Measurements from ENCODE around the gene KRTAP10-6.
"Not testable (repeated sequence)": the region's sequence is repeated elsewhere in the genome, so short reads cannot be mapped to it uniquely, and the experiment has no call there.

Gene KRTAP10-6

GRCh38 chr21:44592446-44593311 lies at the start of gene KRTAP10-6:
Gene KRTAP10-6, minus strand, starts transcription at chr21:44592505. Its CDS starts 21 bp downstream, at chr21:44592484.
- TF ChIP-seq, protein P1, sequence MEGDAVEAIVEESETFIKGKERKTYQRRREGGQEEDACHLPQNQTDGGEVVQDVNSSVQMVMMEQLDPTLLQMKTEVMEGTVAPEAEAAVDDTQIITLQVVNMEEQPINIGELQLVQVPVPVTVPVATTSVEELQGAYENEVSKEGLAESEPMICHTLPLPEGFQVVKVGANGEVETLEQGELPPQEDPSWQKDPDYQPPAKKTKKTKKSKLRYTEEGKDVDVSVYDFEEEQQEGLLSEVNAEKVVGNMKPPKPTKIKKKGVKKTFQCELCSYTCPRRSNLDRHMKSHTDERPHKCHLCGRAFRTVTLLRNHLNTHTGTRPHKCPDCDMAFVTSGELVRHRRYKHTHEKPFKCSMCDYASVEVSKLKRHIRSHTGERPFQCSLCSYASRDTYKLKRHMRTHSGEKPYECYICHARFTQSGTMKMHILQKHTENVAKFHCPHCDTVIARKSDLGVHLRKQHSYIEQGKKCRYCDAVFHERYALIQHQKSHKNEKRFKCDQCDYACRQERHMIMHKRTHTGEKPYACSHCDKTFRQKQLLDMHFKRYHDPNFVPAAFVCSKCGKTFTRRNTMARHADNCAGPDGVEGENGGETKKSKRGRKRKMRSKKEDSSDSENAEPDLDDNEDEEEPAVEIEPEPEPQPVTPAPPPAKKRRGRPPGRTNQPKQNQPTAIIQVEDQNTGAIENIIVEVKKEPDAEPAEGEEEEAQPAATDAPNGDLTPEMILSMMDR (conservative IDR thresholded peaks at IDR 0.05; ENCODE audit: low read length), result no peak
- no peak for TF ChIP-seq EZH2phosphoT487 (IDR thresholded peaks at IDR 0.05; ENCODE audit: borderline replicate concordance)
- H3K36me3 ChIP-seq (ENCODE audit: insufficient read depth, low read length), result no peaks in the 10 kb centered on the region
- no peaks in the 10 kb centered on the region for H3F3A ChIP-seq (ENCODE audit: low read depth)
- no peaks in the 10 kb centered on the region for H3K79me2 ChIP-seq (ENCODE audit: insufficient read depth, low read length)
- H4K20me1 ChIP-seq (ENCODE audit: insufficient read depth, low read length, poor library complexity, severe bottlenecking), result no peaks in the 10 kb centered on the region
- H3K4me3 ChIP-seq (ENCODE audit: low read length, poor library complexity, severe bottlenecking), result no peak within 1 kb of the TSS
- H3K27me3 ChIP-seq (ENCODE audit: insufficient read depth, low read length, poor library complexity, severe bottlenecking), result no peaks in the 10 kb centered on the region
- H3K9ac ChIP-seq (ENCODE audit: low read depth, low read length, poor library complexity, severe bottlenecking), result no peak within 1 kb of the TSS
- no peak within 1 kb of the TSS for H2AFZ ChIP-seq (ENCODE audit: low read length)
- no peak within 1 kb of the TSS for H3K4me2 ChIP-seq (ENCODE audit: low read depth, low read length, poor library complexity, severe bottlenecking)
- H3K9me3 ChIP-seq (ENCODE audit: insufficient read depth, low read depth, low read length), result no peaks in the 10 kb centered on the region
- no peaks in the 10 kb centered on the region for H3K9me2 ChIP-seq (replicated peaks; ENCODE audit: low read depth, low read length)
- H3K4me1 ChIP-seq (ENCODE audit: insufficient read depth, low read length, poor library complexity, severe bottlenecking), result no peaks in the 10 kb centered on the region

- no peaks in the 10 kb centered on the region for H3K27me3 ChIP-seq (ENCODE audit: insufficient read depth, low read length, poor library complexity, severe bottlenecking)
- no peak overlapping the region for H3K9ac ChIP-seq (ENCODE audit: low read depth, low read length, poor library complexity, severe bottlenecking)
Observed at GRCh38 chr21:44640761-44641160, 48.5 kb upstream of the KRTAP10-6 start.

GRCh38 chr21:44639331-44639655 lies 47.0 kb upstream of the KRTAP10-6 start:
- no peaks in the 10 kb centered on the region for H3K4me1 ChIP-seq (ENCODE audit: insufficient read depth, low read length, poor library complexity, severe bottlenecking)
- no peak overlapping the region for H3K9ac ChIP-seq (ENCODE audit: low read depth, low read length, poor library complexity, severe bottlenecking)
- H3K9me2 ChIP-seq (replicated peaks; ENCODE audit: low read depth, low read length), result no peaks in the 10 kb centered on the region
- H3K4me3 ChIP-seq (ENCODE audit: low read length, poor library complexity, severe bottlenecking), result no peak overlapping the region
- no peaks in the 10 kb centered on the region for H3K27me3 ChIP-seq (ENCODE audit: insufficient read depth, low read length, poor library complexity, severe bottlenecking)
- no peak overlapping the region for H3K4me2 ChIP-seq (ENCODE audit: low read depth, low read length, poor library complexity, severe bottlenecking)
- no peaks in the 10 kb centered on the region for H4K20me1 ChIP-seq (ENCODE audit: insufficient read depth, low read length, poor library complexity, severe bottlenecking)
- H3K36me3 ChIP-seq (ENCODE audit: insufficient read depth, low read length), result no peaks in the 10 kb centered on the region
- no peak overlapping the region for H2AFZ ChIP-seq (ENCODE audit: low read length)
- TF ChIP-seq, protein P1 (conservative IDR thresholded peaks at IDR 0.05; ENCODE audit: low read length), result no peak
- TF ChIP-seq EZH2phosphoT487 (IDR thresholded peaks at IDR 0.05; ENCODE audit: borderline replicate concordance), result no peak
- no peaks in the 10 kb centered on the region for H3F3A ChIP-seq (ENCODE audit: low read depth)
- H3K9me3 ChIP-seq (ENCODE audit: insufficient read depth, low read depth, low read length), result peaks cover 10% of the 10 kb centered on the region; the same call in 1 of the 2 replicates
- no peaks in the 10 kb centered on the region for H3K79me2 ChIP-seq (ENCODE audit: insufficient read depth, low read length)

More at GRCh38 chr21:44640761-44641160, 48.5 kb upstream of the KRTAP10-6 start:
- no peak overlapping the region for H3K4me3 ChIP-seq (ENCODE audit: low read length, poor library complexity, severe bottlenecking)
- peaks cover 16% of the 10 kb centered on the region; the same call in 1 of the 2 replicates for H3K9me3 ChIP-seq (ENCODE audit: insufficient read depth, low read depth, low read length)
- no peak overlapping the region for H2AFZ ChIP-seq (ENCODE audit: low read length)
- no peaks in the 10 kb centered on the region for H3F3A ChIP-seq (ENCODE audit: low read depth)
- H3K9me2 ChIP-seq (replicated peaks; ENCODE audit: low read depth, low read length), result no peaks in the 10 kb centered on the region
- TF ChIP-seq, protein P1 (conservative IDR thresholded peaks at IDR 0.05; ENCODE audit: low read length), result no peak
- no peak for TF ChIP-seq EZH2phosphoT487 (IDR thresholded peaks at IDR 0.05; ENCODE audit: borderline replicate concordance)
- H3K4me1 ChIP-seq (ENCODE audit: insufficient read depth, low read length, poor library complexity, severe bottlenecking), result no peaks in the 10 kb centered on the region
- no peaks in the 10 kb centered on the region for H4K20me1 ChIP-seq (ENCODE audit: insufficient read depth, low read length, poor library complexity, severe bottlenecking)
- H3K36me3 ChIP-seq (ENCODE audit: insufficient read depth, low read length), result no peaks in the 10 kb centered on the region
- no peak overlapping the region for H3K4me2 ChIP-seq (ENCODE audit: low read depth, low read length, poor library complexity, severe bottlenecking)
- H3K79me2 ChIP-seq (ENCODE audit: insufficient read depth, low read length), result no peaks in the 10 kb centered on the region

- H3K27me3 ChIP-seq (ENCODE audit: insufficient read depth, low read length, poor library complexity, severe bottlenecking); H3K79me2 ChIP-seq (ENCODE audit: insufficient read depth, low read length); H3K4me2 ChIP-seq (ENCODE audit: low read depth, low read length, poor library complexity, severe bottlenecking); H3K4me3 ChIP-seq (ENCODE audit: low read length, poor library complexity, severe bottlenecking); H3K9me3 ChIP-seq (ENCODE audit: insufficient read depth, low read depth, low read length); H3F3A ChIP-seq (ENCODE audit: low read depth); H3K36me3 ChIP-seq (ENCODE audit: insufficient read depth, low read length); H4K20me1 ChIP-seq (ENCODE audit: insufficient read depth, low read length, poor library complexity, severe bottlenecking); H3K9me2 ChIP-seq (replicated peaks; ENCODE audit: low read depth, low read length); H3K4me1 ChIP-seq (ENCODE audit: insufficient read depth, low read length, poor library complexity, severe bottlenecking); H3K9ac ChIP-seq (ENCODE audit: low read depth, low read length, poor library complexity, severe bottlenecking); H2AFZ ChIP-seq (ENCODE audit: low read length): not testable (repeated sequence)
Observed at GRCh38 chr21:44638506-44639330, 46.4 kb upstream of the KRTAP10-6 start.

- H3K27me3 ChIP-seq (ENCODE audit: insufficient read depth, low read length, poor library complexity, severe bottlenecking), result not testable (repeated sequence)
Observed at GRCh38 chr21:44637851-44638348, 45.6 kb upstream of the KRTAP10-6 start.

More at GRCh38 chr21:44637851-44638348, 45.6 kb upstream of the KRTAP10-6 start:
- H3K9me3 ChIP-seq (ENCODE audit: insufficient read depth, low read depth, low read length); H3K4me3 ChIP-seq (ENCODE audit: low read length, poor library complexity, severe bottlenecking); H4K20me1 ChIP-seq (ENCODE audit: insufficient read depth, low read length, poor library complexity, severe bottlenecking); H3K4me2 ChIP-seq (ENCODE audit: low read depth, low read length, poor library complexity, severe bottlenecking); H3K79me2 ChIP-seq (ENCODE audit: insufficient read depth, low read length); H3K36me3 ChIP-seq (ENCODE audit: insufficient read depth, low read length); H3K9ac ChIP-seq (ENCODE audit: low read depth, low read length, poor library complexity, severe bottlenecking); H3F3A ChIP-seq (ENCODE audit: low read depth); H3K9me2 ChIP-seq (replicated peaks; ENCODE audit: low read depth, low read length); H2AFZ ChIP-seq (ENCODE audit: low read length); H3K4me1 ChIP-seq (ENCODE audit: insufficient read depth, low read length, poor library complexity, severe bottlenecking): not testable (repeated sequence)

All from Loucy (cell line).